Fibroblast of skin of right quadriceps (primary cell): Measurements from ENCODE around the gene HK2.

Experiments
- DNase-seq: peaks from one replicate; pipeline ENCODE4 v3.0.0-alpha.2; 2013

HK2 gene

GRCh38 chr2:74941284-74941683 lies 107.4 kb downstream of the HK2 start:
- DNase-seq = no peak

- no peak for DNase-seq
Measured at GRCh38 chr2:74942263-74942662, 108.3 kb downstream of the HK2 start.
